ENCODE data around the gene NUDT19.

- no peak for TF ChIP-seq POLR2AphosphoS5 (IDR thresholded peaks at IDR 0.05)
- no peak for TF ChIP-seq CTCF (IDR thresholded peaks at IDR 0.05)
Measured at GRCh38 chr19:32650671-32651070, 41.0 kb upstream of the NUDT19 start.

All from suprapubic skin (tissue), 3 donors.